PC-9 (cell line): ENCODE results near the gene RTL10. TPM values are rescaled to one million over a fixed set of nuclear protein-coding genes. Genes with fewer than 3 reads are reported as not detected.

Experiments
- BruUV-seq: library from RNA; stranded (reverse); fragments of 400-500 nt; replicated peaks from 2 replicates; lab custom pipeline; 2021; lab: Mats Ljungman, UMichigan
- CTCF ChIA-PET: fragments of 300-600 bp; sonication (Branson Sonifier 250); formaldehyde crosslinking; loops from one replicate; lab custom pipeline; 2022; ENCODE audit warnings: antibody characterized with exemption; lab: Charles Lee
- POLR2A ChIA-PET: fragments of 300-600 bp; sonication (Branson Sonifier 250); formaldehyde crosslinking; loops from one replicate; lab custom pipeline; 2022; ENCODE audit warnings: antibody characterized with exemption; ENCODE audit not compliant: unreplicated experiment; lab: Charles Lee
- DNase-seq, 2 experiments: peaks; one replicate each; pipeline versions ENCODE4 v3.0.0 to v3.0.0-alpha.2; 2015 to 2022; ENCODE audit warnings: mixed read lengths in 1 of 2
- H2AFZ ChIP-seq: fragments of 200-600 bp; sonication (generic); 2 replicates; pipeline ENCODE4 v1.8.1; 2017; ENCODE audit warnings: antibody characterized with exemption
- H3F3A ChIP-seq: fragments of 200-600 bp; sonication (generic); 2 replicates; pipeline ENCODE4 v1.8.1; 2017; ENCODE audit warnings: antibody characterized with exemption, mild to moderate bottlenecking, low read depth; ENCODE audit not compliant: insufficient read depth
- H3K27ac ChIP-seq: fragments of 200-600 bp; sonication (generic); 2 replicates; pipeline ENCODE4 v1.6.1; 2016; ENCODE audit warnings: mixed run types
- H3K27me3 ChIP-seq: fragments of 200-600 bp; sonication (generic); 2 replicates; pipeline ENCODE4 v1.6.1; 2016; ENCODE audit warnings: low read depth, mixed run types; ENCODE audit not compliant: insufficient read depth
- H3K36me3 ChIP-seq: fragments of 200-600 bp; sonication (generic); 2 replicates; pipeline ENCODE4 v1.6.1; 2016; ENCODE audit warnings: low read depth, mixed run types
- H3K4me1 ChIP-seq: fragments of 200-600 bp; sonication (generic); replicated peaks from 2 replicates; pipeline ENCODE4 v1.6.1; 2016; ENCODE audit warnings: mixed run types; ENCODE audit not compliant: insufficient read depth
- H3K4me2 ChIP-seq: fragments of 200-600 bp; sonication (generic); 2 replicates; pipeline ENCODE4 v1.6.1; 2017; ENCODE audit warnings: mixed run types
- H3K4me3 ChIP-seq: fragments of 200-600 bp; sonication (generic); 2 replicates; pipeline ENCODE4 v1.6.1; 2016; ENCODE audit warnings: mixed run types
- H3K79me2 ChIP-seq: fragments of 200-600 bp; sonication (generic); 2 replicates; pipeline ENCODE4 v1.6.1; 2017; ENCODE audit warnings: low read depth, mixed run types
- H3K9me2 ChIP-seq: fragments of 200-600 bp; sonication (generic); 2 replicates; pipeline ENCODE4 v1.8.1; 2017; ENCODE audit warnings: mild to moderate bottlenecking; ENCODE audit not compliant: insufficient read depth
- H3K9me3 ChIP-seq: fragments of 200-600 bp; sonication (generic); 2 replicates; pipeline ENCODE4 v1.8.1; 2016; ENCODE audit warnings: low read depth; ENCODE audit not compliant: insufficient read depth
- H4K20me1 ChIP-seq: fragments of 200-600 bp; sonication (generic); 2 replicates; pipeline ENCODE4 v1.8.1; 2017; ENCODE audit not compliant: insufficient read depth
- EZH2 ChIP-seq: fragments of 200-600 bp; sonication (generic); IDR thresholded peaks from 2 replicates; pipeline ENCODE4 v1.8.0; 2017; ENCODE audit warnings: antibody characterized with exemption, low read depth
- intact Hi-C: fragments of 100-400 bp; cut with micrococcal nuclease; formaldehyde crosslinking; loops from one replicate; pipeline ENCODE4 v1.10.0; 2022; ENCODE audit not compliant: unreplicated experiment
- total RNA-seq: library from RNA; stranded (reverse); gene quantifications from 2 replicates; pipeline ENCODE4 v1.2.3, GENCODE V29; 2021
- TF ChIP-seq, protein P1 (sequence below): fragments of 200-600 bp; sonication (generic); conservative IDR thresholded peaks from 2 replicates; pipeline ENCODE4 v1.6.1; 2017; ENCODE audit warnings: mixed run types, antibody characterized with exemption, mild to moderate bottlenecking, moderate library complexity

RTL10 gene
- total RNA-seq, 1 experiment from 2014 or later, result 23.5 TPM

DNA sequence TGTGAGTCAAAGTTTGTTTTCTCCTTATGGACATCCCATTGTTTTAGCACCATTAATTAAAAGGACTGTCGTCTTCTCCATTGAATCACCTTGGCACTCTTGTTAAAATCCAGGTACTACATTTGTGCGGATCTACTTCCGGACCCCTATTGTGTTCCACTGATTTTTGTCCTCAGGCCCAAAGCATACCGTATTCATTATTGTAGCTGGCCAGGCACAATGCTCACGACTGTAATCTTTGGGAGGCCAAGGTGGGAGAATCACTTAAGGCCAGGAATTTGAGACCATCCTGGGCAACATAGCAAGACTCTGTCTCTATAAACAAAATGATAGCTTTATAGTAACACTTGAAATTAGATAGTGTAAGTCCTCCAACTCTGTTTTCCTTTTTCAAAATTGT, 8.9 kb upstream of the RTL10 start:
- no peak overlapping the region for H3K4me3 ChIP-seq
- TF ChIP-seq, protein P1, sequence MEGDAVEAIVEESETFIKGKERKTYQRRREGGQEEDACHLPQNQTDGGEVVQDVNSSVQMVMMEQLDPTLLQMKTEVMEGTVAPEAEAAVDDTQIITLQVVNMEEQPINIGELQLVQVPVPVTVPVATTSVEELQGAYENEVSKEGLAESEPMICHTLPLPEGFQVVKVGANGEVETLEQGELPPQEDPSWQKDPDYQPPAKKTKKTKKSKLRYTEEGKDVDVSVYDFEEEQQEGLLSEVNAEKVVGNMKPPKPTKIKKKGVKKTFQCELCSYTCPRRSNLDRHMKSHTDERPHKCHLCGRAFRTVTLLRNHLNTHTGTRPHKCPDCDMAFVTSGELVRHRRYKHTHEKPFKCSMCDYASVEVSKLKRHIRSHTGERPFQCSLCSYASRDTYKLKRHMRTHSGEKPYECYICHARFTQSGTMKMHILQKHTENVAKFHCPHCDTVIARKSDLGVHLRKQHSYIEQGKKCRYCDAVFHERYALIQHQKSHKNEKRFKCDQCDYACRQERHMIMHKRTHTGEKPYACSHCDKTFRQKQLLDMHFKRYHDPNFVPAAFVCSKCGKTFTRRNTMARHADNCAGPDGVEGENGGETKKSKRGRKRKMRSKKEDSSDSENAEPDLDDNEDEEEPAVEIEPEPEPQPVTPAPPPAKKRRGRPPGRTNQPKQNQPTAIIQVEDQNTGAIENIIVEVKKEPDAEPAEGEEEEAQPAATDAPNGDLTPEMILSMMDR, result no peak
- no peak for TF ChIP-seq EZH2
- no peaks in the 10 kb centered on the region for H3K79me2 ChIP-seq
- ChIA-PET POLR2A (no interaction called here), CTCF (no interaction called here)
- H3K4me1 ChIP-seq, result no peaks in the 10 kb centered on the region
- no peaks in the 10 kb centered on the region for H4K20me1 ChIP-seq
- no peaks in the 10 kb centered on the region for H3K36me3 ChIP-seq
- H3K27ac ChIP-seq, result no peak overlapping the region
- no peaks in the 10 kb centered on the region for H3K9me3 ChIP-seq
- intact Hi-C loops, result no loop called here
- no peak for DNase-seq
- no TSS peak for BruUV-seq
- H2AFZ ChIP-seq, result no peak overlapping the region
- no peaks in the 10 kb centered on the region for H3K9me2 ChIP-seq
- H3F3A ChIP-seq, result no peaks in the 10 kb centered on the region
- no peak overlapping the region for H3K4me2 ChIP-seq
- H3K27me3 ChIP-seq, result no peaks in the 10 kb centered on the region

DNA sequence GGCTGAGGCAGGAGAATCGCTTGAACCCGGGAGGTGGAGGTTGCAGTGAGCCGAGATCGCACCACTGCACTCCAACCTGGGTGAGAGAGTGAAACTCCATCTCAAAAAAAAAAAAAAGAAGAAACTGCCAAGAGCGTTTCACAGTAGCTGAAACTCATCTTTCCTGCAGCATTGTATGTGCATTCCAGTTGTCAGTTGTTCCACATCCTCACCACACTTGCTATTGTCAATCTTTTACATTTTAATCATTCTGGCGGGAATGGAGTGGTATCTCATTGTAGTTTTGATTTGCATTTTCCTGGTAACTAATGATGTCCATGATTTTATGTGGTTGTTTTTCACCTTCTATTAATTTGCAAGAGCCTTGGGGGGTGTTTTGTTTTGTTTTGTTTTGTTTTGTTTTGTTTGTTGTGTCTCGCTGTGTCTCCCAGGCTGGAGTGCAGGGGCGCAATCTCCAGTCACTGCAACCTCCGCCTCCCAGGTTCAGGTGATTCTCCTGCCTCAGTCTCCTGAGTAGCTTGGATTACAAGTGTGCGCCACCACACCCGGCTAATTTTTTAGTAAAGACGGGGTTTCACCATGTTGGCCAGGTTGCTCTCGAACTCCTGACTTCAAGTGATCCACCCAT, 8.1 kb upstream of the RTL10 start:
- Histone ChIP-seq H2AFZ (no peak overlapping the region), H3K9me3 (no peaks in the 10 kb centered on the region), H4K20me1 (no peaks in the 10 kb centered on the region), H3K79me2 (no peaks in the 10 kb centered on the region), H3K4me1 (no peaks in the 10 kb centered on the region), H3K36me3 (no peaks in the 10 kb centered on the region), H3K4me3 (no peak overlapping the region), H3K9me2 (no peaks in the 10 kb centered on the region), H3F3A (no peaks in the 10 kb centered on the region), H3K27ac (no peak overlapping the region), H3K4me2 (no peak overlapping the region), H3K27me3 (no peaks in the 10 kb centered on the region)
- ChIA-PET POLR2A (no interaction called here), CTCF (no interaction called here)
- BruUV-seq, result no TSS peak
- TF ChIP-seq, protein P1, result no peak
- TF ChIP-seq EZH2, result no peak
- intact Hi-C loops, result no loop called here
- no peak for DNase-seq

DNA sequence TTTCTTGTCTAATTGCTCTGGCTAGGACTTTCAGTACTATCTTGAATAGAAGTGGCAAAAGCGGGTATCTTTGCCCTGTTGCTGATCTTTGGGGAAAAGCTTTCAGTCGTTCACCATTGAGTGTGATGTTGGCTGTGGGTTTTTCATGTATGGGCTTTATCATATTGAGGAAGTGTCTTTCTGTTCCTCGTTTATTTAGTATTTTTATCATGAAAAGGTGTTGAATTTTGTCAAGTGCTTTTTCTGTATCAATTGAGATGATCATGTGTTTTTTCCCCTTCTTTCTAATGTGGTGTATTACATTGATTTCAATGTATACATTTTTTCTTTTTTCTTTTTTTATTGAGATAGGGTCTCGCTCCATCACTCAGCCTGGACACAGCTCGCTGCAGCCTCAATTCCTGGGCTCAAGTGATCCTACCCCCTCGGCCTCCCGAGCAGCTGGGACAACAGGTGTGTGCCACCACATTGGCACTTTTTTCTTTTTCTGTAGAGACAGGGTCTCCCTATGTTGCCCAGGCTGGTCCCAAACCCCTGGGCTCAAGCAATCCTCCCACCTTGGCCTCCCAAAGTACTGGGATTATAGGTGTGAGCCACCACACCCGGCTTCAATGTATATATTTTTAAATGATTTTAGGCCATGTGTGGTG, 5.3 kb upstream of the RTL10 start:
- TF ChIP-seq, protein P1, result no peak
- no peak for TF ChIP-seq EZH2
- Histone ChIP-seq H3K27ac (no peak overlapping the region), H3K4me3 (no peak overlapping the region), H3K9me3 (no peaks in the 10 kb centered on the region), H3K79me2 (peaks cover 13% of the 10 kb centered on the region; the same call in 1 of the 2 replicates), H3F3A (no peaks in the 10 kb centered on the region), H3K9me2 (no peaks in the 10 kb centered on the region), H3K27me3 (no peaks in the 10 kb centered on the region), H3K4me2 (no peak overlapping the region), H4K20me1 (no peaks in the 10 kb centered on the region), H3K4me1 (peaks cover 6% of the 10 kb centered on the region), H2AFZ (no peak overlapping the region), H3K36me3 (no peaks in the 10 kb centered on the region)
- no TSS peak for BruUV-seq
- ChIA-PET POLR2A (no interaction called here), CTCF (no interaction called here)
- intact Hi-C loops, result no loop called here
- no peak for DNase-seq
